IMR-90 (cell line): Measurements from ENCODE around the gene TRPM3. TPM values are rescaled to one million over a fixed set of nuclear protein-coding genes. Genes with fewer than 3 reads are reported as not detected.

Source experiments
- ATAC-seq: fragments of 200-7000 bp; cut with Tn5 transposase; 2 replicates; pipeline ENCODE4 v1.9.1; 2020; ENCODE audit warnings: low read depth, mild to moderate bottlenecking, moderate library complexity
- BruUV-seq: library from RNA; stranded (reverse); fragments of 400-500 nt; replicated peaks from 2 replicates; lab custom pipeline; 2021; lab: Mats Ljungman, UMichigan
- CTCF ChIA-PET: fragments of 300-600 bp; formaldehyde crosslinking; extraction: SDS; loops from one replicate; lab custom pipeline; 2021; ENCODE audit warnings: antibody characterized with exemption; lab: Yijun Ruan, JAX
- POLR2A ChIA-PET: fragments of 300-600 bp; sonication (Branson Sonifier 250); formaldehyde crosslinking; loops from one replicate; lab custom pipeline; 2022; ENCODE audit warnings: antibody characterized with exemption; ENCODE audit not compliant: unreplicated experiment; lab: Charles Lee
- DNase-seq: peaks from one replicate; pipeline ENCODE4 v3.0.0; 2013
- H2AFZ ChIP-seq: replicated peaks from 2 replicates; pipeline ENCODE3; 2013; ENCODE audit warnings: low read length, mild to moderate bottlenecking; ENCODE audit not compliant: poor library complexity
- H2AK5ac ChIP-seq: 2 replicates; pipeline ENCODE4 v1.6.1; 2013; ENCODE audit warnings: low read depth, low read length, inconsistent platforms
- H2AK9ac ChIP-seq: replicated peaks from 2 replicates; pipeline ENCODE3; 2013; ENCODE audit warnings: mild to moderate bottlenecking, low read depth, low read length, moderate library complexity; ENCODE audit not compliant: poor library complexity
- H2BK120ac ChIP-seq: 2 replicates; pipeline ENCODE4 v1.6.1; 2013; ENCODE audit warnings: low read depth, low read length, inconsistent platforms
- H2BK15ac ChIP-seq: 3 replicates; pipeline ENCODE4 v1.6.1; 2013; ENCODE audit warnings: low read depth, low read length, inconsistent platforms
- H2BK20ac ChIP-seq: 2 replicates; pipeline ENCODE4 v1.6.1; 2013; ENCODE audit warnings: low read depth, mild to moderate bottlenecking, inconsistent platforms, low read length, moderate library complexity
- H2BK5ac ChIP-seq: 2 replicates; pipeline ENCODE4 v1.6.1; 2013; ENCODE audit warnings: mild to moderate bottlenecking, low read depth, low read length, inconsistent platforms; ENCODE audit not compliant: poor library complexity, severe bottlenecking
- H3K14ac ChIP-seq: replicated peaks from 2 replicates; pipeline ENCODE4 v1.6.1; 2013; ENCODE audit warnings: low read depth, low read length, inconsistent platforms
- H3K18ac ChIP-seq: 2 replicates; pipeline ENCODE4 v1.6.1; 2013; ENCODE audit warnings: low read depth, low read length, control low read depth
- H3K23ac ChIP-seq: 2 replicates; pipeline ENCODE4 v1.6.1; 2013; ENCODE audit warnings: low read depth, low read length, inconsistent platforms
- H3K27ac ChIP-seq: 2 replicates; pipeline ENCODE4 v1.5.1; 2013; ENCODE audit warnings: mild to moderate bottlenecking, control low read depth, low read length; ENCODE audit not compliant: insufficient read depth
- H3K27me3 ChIP-seq: 2 replicates; pipeline ENCODE4 v1.6.1; 2013; ENCODE audit warnings: low read length; ENCODE audit not compliant: control insufficient read depth, insufficient read depth
- H3K36me3 ChIP-seq: 2 replicates; pipeline ENCODE4 v1.6.1; 2013; ENCODE audit warnings: low read length, mixed read lengths; ENCODE audit not compliant: control insufficient read depth, insufficient read depth
- H3K4ac ChIP-seq: 2 replicates; pipeline ENCODE4 v1.6.1; 2013; ENCODE audit warnings: low read depth, low read length, inconsistent platforms
- H3K4me1 ChIP-seq: 2 replicates; pipeline ENCODE4 v1.6.1; 2013; ENCODE audit warnings: low read length, mixed read lengths; ENCODE audit not compliant: control insufficient read depth, insufficient read depth
- H3K4me2 ChIP-seq: 2 replicates; pipeline ENCODE4 v1.6.1; 2013; ENCODE audit warnings: low read depth, mild to moderate bottlenecking, control low read depth, low read length, moderate library complexity
- H3K4me3 ChIP-seq: 2 replicates; pipeline ENCODE4 v1.5.1; 2013; ENCODE audit warnings: low read depth, mild to moderate bottlenecking, control low read depth, low read length, moderate library complexity; ENCODE audit not compliant: insufficient read depth
- H3K56ac ChIP-seq: 2 replicates; pipeline ENCODE4 v1.6.1; 2013; ENCODE audit warnings: low read length, inconsistent platforms; ENCODE audit not compliant: insufficient read depth; ENCODE audit errors: extremely low read depth
- H3K79me1 ChIP-seq, 2 experiments: 2 replicates each; pipeline ENCODE4 v1.6.1; 2013; ENCODE audit warnings: low read length in 2 of 2, inconsistent platforms in 1 of 2, low read depth in 1 of 2
- H3K9ac ChIP-seq: 2 replicates; pipeline ENCODE4 v1.6.1; 2013; ENCODE audit warnings: low read depth, low read length, control low read depth
- H3K9me1 ChIP-seq: 2 replicates; pipeline ENCODE4 v1.6.1; 2013; ENCODE audit warnings: low read length, inconsistent platforms; ENCODE audit not compliant: insufficient read depth
- H3K9me3 ChIP-seq: 2 replicates; pipeline ENCODE4 v1.6.1; 2013; ENCODE audit warnings: low read length; ENCODE audit not compliant: control insufficient read depth, insufficient read depth
- H4K20me1 ChIP-seq: 2 replicates; pipeline ENCODE4 v1.6.1; 2013; ENCODE audit warnings: low read length, inconsistent platforms; ENCODE audit not compliant: insufficient read depth
- H4K5ac ChIP-seq: 2 replicates; pipeline ENCODE4 v1.6.1; 2013; ENCODE audit warnings: mild to moderate bottlenecking, low read depth, low read length, control low read depth
- H4K8ac ChIP-seq, 2 experiments: 2 replicates each; pipeline ENCODE4 v1.6.1; 2013; ENCODE audit warnings: low read depth in 2 of 2, low read length in 2 of 2, control low read depth in 1 of 2, inconsistent platforms in 1 of 2
- H4K91ac ChIP-seq: 2 replicates; pipeline ENCODE4 v1.6.1; 2013; ENCODE audit warnings: low read depth, low read length, inconsistent platforms; ENCODE audit not compliant: insufficient read depth
- MAZ ChIP-seq: IDR thresholded peaks from 2 replicates; pipeline ENCODE4 v1.6.1; 2012; ENCODE audit warnings: low read depth, mild to moderate bottlenecking, low read length, improper control_type of control experiment, moderate library complexity, borderline replicate concordance
- WGBS, 2 experiments: methylation state at CpG; one replicate each; pipeline versions ENCODE4 v1.1.5 to v1.1.7; 2013; ENCODE audit warnings: missing lambda C conversion rate in 2 of 2; ENCODE audit not compliant: insufficient read length in 1 of 2; ENCODE audit errors: extremely low coverage in 2 of 2; 5-methylcytosine and 5-hydroxymethylcytosine counted together
- dilution Hi-C: fragments of 300-500 bp; cut with HindIII; formaldehyde crosslinking; loops from one replicate; pipeline ENCODE4 v1.14.3; 2018; ENCODE audit warnings: low sequenced_read_pairs; ENCODE audit not compliant: unreplicated experiment
- in situ Hi-C: fragments of 300-500 bp; cut with MboI; formaldehyde crosslinking; loops from 3 replicates; pipeline ENCODE4 v1.14.3; 2019; ENCODE audit warnings: low sequenced_read_pairs, inconsistent platforms, mixed read lengths
- intact Hi-C: fragments of 100-400 bp; cut with micrococcal nuclease; formaldehyde crosslinking; loops from 2 replicates; pipeline ENCODE4 v1.10.0; 2022
- polyA plus RNA-seq, 3 experiments: library from polyadenylated mRNA; depleted of rRNA; stranded (reverse); fragments of >200 nt; gene quantifications; 2 replicates each; pipeline ENCODE4 v1.2.3, GENCODE V29; 2012; ENCODE audit warnings: low replicate concordance in 1 of 3
- total RNA-seq: library from RNA; depleted of rRNA; stranded (reverse); fragments of >200 nt; gene quantifications from 2 replicates; pipeline ENCODE4 v1.2.3, GENCODE V29; 2012

TRPM3 gene
- total and polyA plus RNA-seq, 2 of the 4 experiments (the other 2 are of a cell fraction): not detected

- no peak overlapping the region for H3K18ac ChIP-seq
- no peak overlapping the region for H3K4me3 ChIP-seq
- DNase-seq: no peak
- H4K8ac ChIP-seq: no peak overlapping the region
- POLR2A ChIA-PET: no interaction called here
- dilution Hi-C loops: no loop called here
- H4K91ac ChIP-seq: no peak overlapping the region
- H3K4me2 ChIP-seq: no peak overlapping the region
- H3K36me3 ChIP-seq: no peaks in the 10 kb centered on the region
- no peak overlapping the region for H2AK9ac ChIP-seq
- BruUV-seq: no TSS peak
- no peak overlapping the region for H2AFZ ChIP-seq
- no peak overlapping the region for H2BK5ac ChIP-seq
- H4K20me1 ChIP-seq: no peaks in the 10 kb centered on the region
- H3K4ac ChIP-seq: no peak overlapping the region
- no peak overlapping the region for H2BK120ac ChIP-seq
- intact Hi-C loops: loop anchor here (5.0 to 10.0 kb wide), 2 partner anchors 230 to 458 kb away; no protein-coding TSS in a partner anchor
- no CpG with 5 or more reads among the region's 2 CpGs for WGBS, 2 experiments
- H3K9me3 ChIP-seq: no peaks in the 10 kb centered on the region
- in situ Hi-C loops: no loop called here
- H2AK5ac ChIP-seq: no peak overlapping the region
- no peak overlapping the region for H2BK20ac ChIP-seq
- H3K56ac ChIP-seq: no peak overlapping the region
- H3K9me1 ChIP-seq: no peaks in the 10 kb centered on the region
- no peak overlapping the region for H4K5ac ChIP-seq
- H2BK15ac ChIP-seq: no peak overlapping the region
- no peak overlapping the region for H3K23ac ChIP-seq
- no peak overlapping the region for H3K9ac ChIP-seq
- no peaks in the 10 kb centered on the region for H3K79me1 ChIP-seq
- no peak for ATAC-seq
- TF ChIP-seq MAZ: no peak
- CTCF ChIA-PET: no interaction called here
- peaks cover 1% of the 10 kb centered on the region; the same call in 1 of the 2 replicates for H3K27me3 ChIP-seq
- no peak overlapping the region for H3K14ac ChIP-seq
- H3K4me1 ChIP-seq: no peaks in the 10 kb centered on the region
- H3K27ac ChIP-seq: no peak overlapping the region
Observed at GRCh38 chr9:70784456-70784855, 337.0 kb downstream of the TRPM3 start.
